Heart right ventricle (tissue), 16 donors: ENCODE measurements around the gene ARG2. TPM values are rescaled to one million over a fixed set of nuclear protein-coding genes. Genes with fewer than 3 reads are reported as not detected.

Experiments
- ATAC-seq, 8 donors: fragments of 200-7000 bp; cut with Tn5 transposase; one replicate each; pipeline ENCODE4 v1.9.1; 2020; ENCODE audit warnings: mild to moderate bottlenecking in 8 of 8, moderate library complexity in 8 of 8, moderate number of reproducible peaks in 1 of 8
- DNase-seq, 2 donors: peaks; one replicate each; pipeline ENCODE4 v3.0.0-alpha.2; 2020
- H3K27ac ChIP-seq, 10 donors: fragments of 200-600 bp; sonication (generic) in 2 of 10; one replicate each; pipeline versions ENCODE4 v1.5.0 to v1.8.0; 2020 to 2022; ENCODE audit warnings: mild to moderate bottlenecking in 3 of 10
- H3K27me3 ChIP-seq, 7 donors: fragments of 200-600 bp; one replicate each; pipeline ENCODE4 v1.8.0; 2021 to 2022; ENCODE audit warnings: mild to moderate bottlenecking in 2 of 7
- H3K36me3 ChIP-seq, 9 donors: fragments of 200-600 bp; sonication (generic) in 1 of 9; one replicate each; pipeline versions ENCODE4 v1.5.0 to v1.8.0; 2020 to 2022; ENCODE audit warnings: mild to moderate bottlenecking in 2 of 9
- H3K4me1 ChIP-seq, 9 donors: fragments of 200-600 bp; sonication (generic) in 1 of 9; one replicate each; pipeline versions ENCODE4 v1.5.0 to v1.8.0; 2020 to 2022; ENCODE audit warnings: mild to moderate bottlenecking in 4 of 9
- H3K4me3 ChIP-seq, 10 donors: fragments of 200-600 bp; sonication (generic) in 2 of 10; one replicate each; pipeline versions ENCODE4 v1.5.0 to v1.8.0; 2020 to 2022; ENCODE audit warnings: mild to moderate bottlenecking in 7 of 10, moderate library complexity in 2 of 10
- H3K9me3 ChIP-seq, 11 donors: fragments of 200-600 bp in 10 of 11; sonication (generic) in 2 of 11; one replicate each; pipeline versions ENCODE4 v1.5.0 to v1.8.0; 2013 to 2022; ENCODE audit warnings: mild to moderate bottlenecking in 2 of 11, control low read depth in 1 of 11, moderate library complexity in 1 of 11
- WGBS, 2 donors: extraction: QIAGEN DNeasy Blood & Tissue Kit; methylation state at CpG; one replicate each; pipeline ENCODE4 v1.1.7; 2013; ENCODE audit warnings: inconsistent platforms in 1 of 2; 5-methylcytosine and 5-hydroxymethylcytosine counted together
- intact Hi-C, 10 donors: fragments of 100-400 bp; cut with DNase I; formaldehyde crosslinking; loops; one replicate each; pipeline versions ENCODE4 v1.11.1 to v1.14.2; 2022
- polyA plus RNA-seq, 2 donors: library from polyadenylated mRNA; stranded (reverse); fragments of 200-250 nt; gene quantifications; one replicate each; pipeline ENCODE4 v1.2.3, GENCODE V29; 2013
- total RNA-seq, 10 donors: library from RNA; stranded (reverse); fragmentation: NEBNext Ultra II Directional in 3 of 10; extraction: Animal tissue kit (Norgen Biotek cat#: 25700) in 3 of 10; gene quantifications; one replicate each; pipeline versions ENCODE4 v1.2.1 to v1.2.4, GENCODE V29; 2021 to 2023
- TF ChIP-seq, protein P1 (sequence below), 9 donors: fragments of 200-600 bp; sonication (generic) in 2 of 9; IDR thresholded peaks; one replicate each; pipeline versions ENCODE4 v1.5.0 to v1.8.0; 2021 to 2022; ENCODE audit warnings: antibody characterized with exemption in 9 of 9, mild to moderate bottlenecking in 5 of 9, moderate library complexity in 1 of 9
- donor health status: Arrhythmogenic right ventricular cardiomyopathy.
- donor health status: ischemic (EF 13 %, LVEDD 7.1; RV severe dilation, severe dysfunction).
- donor health status: healthy with polysubstance abuse.
- donor health status: DM: no; HTN: yes; CAD: no.
- donor health status: DM: no; HTN: no; CAD: no.
- donor health status: ischemic (EF 25% LVEDD 6.9; RV normal size, moderate dysfunction).
- donor health status: ischemic (EF 25% LVEDD 5.7; RV mildly dilated, moderate dysfunction).
- donor health status: healthy.
- donor health status: DM: yes; HTN: yes; CAD: no.
- donor health status: Ischemic cardiomyopathy.
- donor health status: ischemic (EF 35%, LVEDD 5.7; RV mildly dilated, moderate dysfunction).
- donor health status: nonischemic (EF 11% LVEDD 7.7; RV severe dilation, severe dysfunction).
- donor health status: DM: yes; HTN: yes; CAD: no.
- donor health status: PGD.
- donor health status: ischemic (EF 29% LVEDD 5.4; RV normal size, mild dysfunction).
- donor health status: nonischemic (EF 23%, LVEDD 6.1; RV moderate dilation, normal function).

Gene ARG2
- total and polyA plus RNA-seq, 12 donors: 0.22 to 42.4 (median 1.5) TPM

DNA sequence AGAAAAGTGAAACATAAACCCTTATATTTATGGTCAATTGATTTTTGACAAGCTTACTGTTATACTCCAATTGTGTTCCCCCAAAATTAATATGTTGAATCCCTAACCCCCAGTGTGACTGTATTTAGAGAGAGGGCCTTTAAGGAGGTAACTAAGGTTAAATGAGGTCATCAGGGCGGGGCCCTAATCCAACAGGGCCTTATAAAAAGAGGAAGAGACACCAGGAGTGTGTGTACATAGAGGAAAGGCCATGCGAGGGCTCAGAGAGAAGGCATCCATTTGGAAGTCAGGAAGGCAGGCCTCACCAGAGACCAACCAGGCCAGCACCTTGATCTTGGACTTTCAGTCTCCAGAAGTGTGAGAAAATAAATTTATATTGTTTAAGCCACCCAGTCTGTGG is 61.2 kb downstream of the ARG2 start:
- WGBS, 2 donors: 81 to 85% methylated on average over 2 of the region's 2 CpGs
- H3K4me3 ChIP-seq: no peak overlapping the region
- peaks cover 0 to 83% (median 15%) of the 10 kb centered on the region in 9 donors for H3K36me3 ChIP-seq
- ATAC-seq (peak in 1 of 8 donors; percentile 22), DNase-seq (no peak)
- peaks cover 0 to 19% (median 0%) of the 10 kb centered on the region in 9 donors for H3K4me1 ChIP-seq
- H3K27me3 ChIP-seq: no peaks in the 10 kb centered on the region
- TF ChIP-seq, protein P1, sequence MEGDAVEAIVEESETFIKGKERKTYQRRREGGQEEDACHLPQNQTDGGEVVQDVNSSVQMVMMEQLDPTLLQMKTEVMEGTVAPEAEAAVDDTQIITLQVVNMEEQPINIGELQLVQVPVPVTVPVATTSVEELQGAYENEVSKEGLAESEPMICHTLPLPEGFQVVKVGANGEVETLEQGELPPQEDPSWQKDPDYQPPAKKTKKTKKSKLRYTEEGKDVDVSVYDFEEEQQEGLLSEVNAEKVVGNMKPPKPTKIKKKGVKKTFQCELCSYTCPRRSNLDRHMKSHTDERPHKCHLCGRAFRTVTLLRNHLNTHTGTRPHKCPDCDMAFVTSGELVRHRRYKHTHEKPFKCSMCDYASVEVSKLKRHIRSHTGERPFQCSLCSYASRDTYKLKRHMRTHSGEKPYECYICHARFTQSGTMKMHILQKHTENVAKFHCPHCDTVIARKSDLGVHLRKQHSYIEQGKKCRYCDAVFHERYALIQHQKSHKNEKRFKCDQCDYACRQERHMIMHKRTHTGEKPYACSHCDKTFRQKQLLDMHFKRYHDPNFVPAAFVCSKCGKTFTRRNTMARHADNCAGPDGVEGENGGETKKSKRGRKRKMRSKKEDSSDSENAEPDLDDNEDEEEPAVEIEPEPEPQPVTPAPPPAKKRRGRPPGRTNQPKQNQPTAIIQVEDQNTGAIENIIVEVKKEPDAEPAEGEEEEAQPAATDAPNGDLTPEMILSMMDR (IDR thresholded peaks at IDR 0.05): no peak
- intact Hi-C loops: no loop called here
- H3K27ac ChIP-seq: peak overlapping the region in 1 of 10 donors; percentile 39
- H3K9me3 ChIP-seq: no peaks in the 10 kb centered on the region

DNA sequence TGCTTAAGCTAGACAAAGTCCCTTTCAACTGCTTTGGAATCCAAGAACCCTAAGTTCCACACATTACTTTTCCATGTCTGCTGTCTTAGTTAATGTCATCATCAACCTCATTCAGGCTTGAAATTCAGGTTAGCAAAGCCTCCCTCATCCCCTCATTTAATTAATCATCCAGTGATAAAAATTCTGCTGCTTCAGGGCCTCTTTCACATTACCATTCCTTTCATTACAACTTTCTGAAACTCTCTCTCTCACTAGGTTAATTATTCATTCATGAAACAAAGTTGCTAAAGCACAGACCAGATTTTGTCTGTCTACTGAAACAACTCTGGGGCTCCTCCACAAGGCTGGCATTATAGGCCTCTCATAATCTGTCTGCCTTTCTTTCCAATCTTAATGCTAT is 64.1 kb downstream of the ARG2 start:
- Histone ChIP-seq H3K27ac (no peak overlapping the region), H3K4me3 (no peak overlapping the region), H3K4me1 (peaks cover 0 to 19% (median 0%) of the 10 kb centered on the region in 9 donors), H3K27me3 (no peaks in the 10 kb centered on the region), H3K36me3 (peaks cover 0 to 94% (median 14%) of the 10 kb centered on the region in 9 donors), H3K9me3 (no peaks in the 10 kb centered on the region)
- no peak for DNase-seq
- TF ChIP-seq, protein P1 (IDR thresholded peaks at IDR 0.05): no peak
- intact Hi-C loops: no loop called here
- ATAC-seq: no peak

DNA sequence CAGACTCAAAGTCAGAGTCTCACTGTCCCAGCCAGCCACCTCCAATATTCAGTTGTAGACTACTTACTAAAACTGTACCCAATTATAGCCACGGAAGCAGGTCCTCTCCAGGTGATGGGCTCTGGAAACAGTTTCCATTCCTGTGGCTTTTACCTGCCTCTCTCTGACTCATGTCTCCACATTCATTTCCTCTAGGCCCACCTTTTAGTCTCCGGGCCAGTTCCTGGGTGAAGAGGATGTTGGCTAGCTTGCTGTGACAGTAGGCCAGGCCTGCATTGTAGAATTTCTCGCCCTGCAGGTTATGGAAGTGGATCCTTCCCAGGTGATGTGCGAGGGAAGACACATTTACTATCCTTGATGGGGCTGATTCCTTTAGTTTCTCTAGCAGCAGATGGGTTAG is 70.3 kb downstream of the ARG2 start:
- H3K27me3 ChIP-seq: no peaks in the 10 kb centered on the region
- intact Hi-C loops: no loop called here

DNA sequence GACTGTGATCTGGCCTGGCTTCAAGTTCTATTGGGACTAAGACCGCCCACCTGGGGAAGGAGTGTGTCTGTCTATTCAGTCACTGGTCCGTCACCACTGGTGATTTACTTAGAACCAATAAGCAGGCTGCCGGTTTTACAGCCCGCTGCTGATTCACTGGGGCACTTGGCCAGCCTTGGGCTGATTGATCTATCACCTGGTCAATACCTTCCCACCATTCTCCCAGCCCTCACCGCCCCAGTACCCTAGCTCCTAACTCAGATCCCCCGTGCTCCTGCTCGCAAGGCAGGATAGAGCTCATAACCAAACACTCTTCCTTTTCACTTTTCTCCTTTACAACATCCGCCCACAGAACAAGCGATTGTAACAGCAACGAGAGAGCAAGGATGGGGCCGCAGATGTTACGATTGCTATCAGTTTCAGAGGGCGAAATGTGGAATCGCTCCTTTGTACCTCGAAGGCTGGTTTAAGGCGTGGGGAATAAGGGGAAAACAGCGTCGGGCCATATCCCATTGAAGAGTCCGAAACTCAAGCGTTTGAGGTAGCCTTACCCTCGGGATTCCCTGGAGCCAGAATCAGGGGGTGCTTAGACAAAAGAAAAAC is 75.2 kb downstream of the ARG2 start:
- H3K27ac ChIP-seq: peak overlapping the region in 9 of 10 donors; percentile 42 to 83 (median 75)
- H3K4me3 ChIP-seq: peak overlapping the region; percentile 42 to 93 (median 85)
- peaks cover 0 to 32% (median 9%) of the 10 kb centered on the region in 9 donors for H3K36me3 ChIP-seq
- TF ChIP-seq, protein P1 (IDR thresholded peaks at IDR 0.05): no peak
- H3K27me3 ChIP-seq: no peaks in the 10 kb centered on the region
- no peaks in the 10 kb centered on the region for H3K9me3 ChIP-seq
- peaks cover 0 to 22% (median 4%) of the 10 kb centered on the region in 9 donors for H3K4me1 ChIP-seq
- intact Hi-C loops: loop anchor here in 2 of 10 donors (2.0 to 5.0 kb wide), 3 partner anchors 20 to 113 kb away; partner anchors contain the start of genes ARG2 (in 1 of the 2) and VTI1B (in 1 of the 2)
- ATAC-seq: peak; percentile 31 to 75 (median 66)
- peak; percentile 14 to 41 for DNase-seq
- 2 to 3% methylated on average over 21 of the region's 21 CpGs for WGBS, 2 donors

More for the DNA sequence above, 70.3 kb downstream of the ARG2 start:
- Histone ChIP-seq H3K9me3 (no peaks in the 10 kb centered on the region), H3K36me3 (peaks cover 0 to 81% (median 31%) of the 10 kb centered on the region in 9 donors), H3K4me1 (peaks cover 0 to 19% (median 4%) of the 10 kb centered on the region in 9 donors), H3K4me3 (no peak overlapping the region), H3K27ac (no peak overlapping the region)
- DNase-seq: no peak
- no peak for ATAC-seq
- 97 to 100% methylated on average over 4 of the region's 4 CpGs for WGBS, 2 donors
- TF ChIP-seq, protein P1 (IDR thresholded peaks at IDR 0.05): no peak
